Measurements from ENCODE around the gene ADGRA3.

DNA sequence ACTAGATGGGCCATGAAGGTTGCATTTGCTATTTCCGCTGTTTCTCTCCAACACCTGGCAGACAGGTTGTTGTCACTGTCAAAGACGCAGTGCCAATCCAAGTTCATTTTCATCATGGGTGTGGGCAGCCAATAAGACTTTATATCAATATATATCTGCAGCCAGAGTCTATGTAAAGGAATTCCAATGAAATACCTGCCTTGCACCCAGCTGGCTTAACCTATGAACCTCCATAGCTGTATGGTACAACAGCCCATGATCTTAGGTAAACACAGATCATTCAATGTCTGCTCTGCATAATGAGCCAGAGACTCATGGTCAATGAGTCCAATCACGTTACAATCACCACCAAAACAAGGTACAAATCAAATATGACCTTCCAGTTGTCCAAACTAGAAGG lies 37.7 kb upstream of the ADGRA3 start:
- TF ChIP-seq CTCF (IDR thresholded peaks at IDR 0.05): no peak
- TF ChIP-seq POLR2A (IDR thresholded peaks at IDR 0.05): no peak

All from thyroid gland (tissue), 4 donors.